ENCODE results near the gene GATB.

DNA sequence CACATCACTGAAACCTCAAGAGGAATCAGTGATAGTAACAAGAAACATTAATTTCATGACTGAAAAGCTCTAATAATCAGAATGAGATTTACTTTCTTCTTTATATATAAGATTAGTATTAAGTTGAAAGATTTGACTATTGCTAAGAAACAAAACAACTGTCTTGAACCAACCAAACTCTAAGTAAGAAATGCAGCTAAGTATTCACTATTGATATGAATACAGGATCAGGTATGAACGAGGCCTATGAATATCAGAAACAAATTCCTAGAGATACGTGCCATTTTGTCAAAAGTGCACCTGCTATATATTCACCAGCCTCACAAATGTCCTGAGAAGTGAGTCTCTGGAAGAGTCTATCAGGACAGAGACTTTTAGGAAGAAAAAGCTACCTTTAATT, 32.1 kb downstream of the GATB start:
- TF ChIP-seq EZH2 (IDR thresholded peaks at IDR 0.05; ENCODE audit: borderline replicate concordance, control insufficient read depth, low read depth, low read length), result no peak
- TF ChIP-seq RFX5 (IDR thresholded peaks at IDR 0.05; ENCODE audit: low read depth, low read length), result no peak
- TF ChIP-seq MYC (IDR thresholded peaks at IDR 0.05; ENCODE audit: insufficient read depth, insufficient read length, insufficient replicate concordance, low read length, severe bottlenecking), result no peak
- no peak for TF ChIP-seq POLR2A (IDR thresholded peaks at IDR 0.05; ENCODE audit: low read depth, low read length)
- no peak for TF ChIP-seq HCFC1 (IDR thresholded peaks at IDR 0.05; ENCODE audit: low read length)
- no peak for TF ChIP-seq POLR2AphosphoS5 (IDR thresholded peaks at IDR 0.05; ENCODE audit: low read length)
- TF ChIP-seq, protein P1, sequence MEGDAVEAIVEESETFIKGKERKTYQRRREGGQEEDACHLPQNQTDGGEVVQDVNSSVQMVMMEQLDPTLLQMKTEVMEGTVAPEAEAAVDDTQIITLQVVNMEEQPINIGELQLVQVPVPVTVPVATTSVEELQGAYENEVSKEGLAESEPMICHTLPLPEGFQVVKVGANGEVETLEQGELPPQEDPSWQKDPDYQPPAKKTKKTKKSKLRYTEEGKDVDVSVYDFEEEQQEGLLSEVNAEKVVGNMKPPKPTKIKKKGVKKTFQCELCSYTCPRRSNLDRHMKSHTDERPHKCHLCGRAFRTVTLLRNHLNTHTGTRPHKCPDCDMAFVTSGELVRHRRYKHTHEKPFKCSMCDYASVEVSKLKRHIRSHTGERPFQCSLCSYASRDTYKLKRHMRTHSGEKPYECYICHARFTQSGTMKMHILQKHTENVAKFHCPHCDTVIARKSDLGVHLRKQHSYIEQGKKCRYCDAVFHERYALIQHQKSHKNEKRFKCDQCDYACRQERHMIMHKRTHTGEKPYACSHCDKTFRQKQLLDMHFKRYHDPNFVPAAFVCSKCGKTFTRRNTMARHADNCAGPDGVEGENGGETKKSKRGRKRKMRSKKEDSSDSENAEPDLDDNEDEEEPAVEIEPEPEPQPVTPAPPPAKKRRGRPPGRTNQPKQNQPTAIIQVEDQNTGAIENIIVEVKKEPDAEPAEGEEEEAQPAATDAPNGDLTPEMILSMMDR (IDR thresholded peaks at IDR 0.05 in 2 of 3, conservative IDR thresholded peaks at IDR 0.05 in 1 of 3; ENCODE audit: control insufficient read depth in 2 of 3, extremely low read depth in 1 of 3, insufficient read depth in 1 of 3, low read depth in 3 of 3, low read length in 3 of 3), result no peak
- TF ChIP-seq RBBP5 (conservative IDR thresholded peaks at IDR 0.05), result no peak
- no peak for TF ChIP-seq PAX8 (IDR thresholded peaks at IDR 0.05)
- TF ChIP-seq ZBTB33 (IDR thresholded peaks at IDR 0.05), result no peak
- no peak for TF ChIP-seq ESRRA (IDR thresholded peaks at IDR 0.05; ENCODE audit: low read length)
- TF ChIP-seq PBX3 (IDR thresholded peaks at IDR 0.05; ENCODE audit: insufficient replicate concordance, low read depth, low read length), result no peak
- TF ChIP-seq PML (IDR thresholded peaks at IDR 0.05; ENCODE audit: low read length), result no peak

All from GM12878 (cell line).